A549 (cell line): ENCODE measurements around the gene PNMT. TPM values are rescaled to one million over a fixed set of nuclear protein-coding genes. Genes with fewer than 3 reads are reported as not detected.

Experiments
- ATAC-seq, 2 experiments: fragments of 200-7000 bp in 1 of 2; fragments of >200 bp in 1 of 2; cut with Nextera tagmentation in 1 of 2; cut with Tn5 transposase in 1 of 2; 3 replicates each; pipeline versions ENCODE4 v1.8.0 to v1.9.1; 2018 to 2020; ENCODE audit warnings: mild to moderate bottlenecking in 1 of 2, moderate library complexity in 1 of 2
- CTCF ChIA-PET: fragments of 300-600 bp; sonication (Branson Sonifier 250); formaldehyde crosslinking; extraction: SDS; loops from one replicate; lab custom pipeline; 2021; ENCODE audit warnings: antibody characterized with exemption, inconsistent platforms; lab: Yijun Ruan, JAX
- POLR2A ChIA-PET: fragments of 350-600 bp; formaldehyde crosslinking; extraction: SDS; loops from one replicate; lab custom pipeline; 2021; ENCODE audit warnings: antibody characterized with exemption, inconsistent platforms; lab: Yijun Ruan, JAX
- DNase-seq, 2 experiments: peaks; one replicate each; pipeline versions ENCODE4 v3.0.0 to v3.0.0-alpha.2; 2011 to 2016; ENCODE audit warnings: low read depth in 1 of 2, low spot score in 1 of 2
- FAIRE-seq: peaks from 2 replicates; lab custom pipeline; 2011; peaks lifted over from hg19 to GRCh38; lab: Jason Lieb, UNC
- H3K27ac ChIP-seq, 2 experiments: fragments of >200 bp; sonication (Bioruptor Twin); formaldehyde crosslinking; 3 replicates each; pipeline ENCODE4 v1.5.1; 2016 to 2017
- H3K4me1 ChIP-seq: fragments of >200 bp; sonication (Bioruptor Twin); formaldehyde crosslinking; 3 replicates; pipeline ENCODE4 v1.6.1; 2016
- H3K4me2 ChIP-seq: fragments of >200 bp; sonication (Bioruptor Twin); formaldehyde crosslinking; 3 replicates; pipeline ENCODE4 v1.6.1; 2016
- H3K4me3 ChIP-seq: fragments of >200 bp; sonication (Bioruptor Twin); formaldehyde crosslinking; 3 replicates; pipeline ENCODE4 v1.5.1; 2016
- H3K9me3 ChIP-seq: fragments of >200 bp; sonication (Bioruptor Twin); formaldehyde crosslinking; 3 replicates; pipeline ENCODE4 v1.6.1; 2016
- ATOH8 ChIP-seq: fragments of 250-450 bp; sonication (Bioruptor Pico); IDR thresholded peaks from 2 replicates; pipeline ENCODE4 v1.5.0; 2020; ENCODE audit warnings: low read depth, mild to moderate bottlenecking, moderate library complexity
- CBX8 ChIP-seq: fragments of 200-600 bp; sonication (generic); IDR thresholded peaks from 2 replicates; pipeline ENCODE4 v1.6.1; 2016
- CHD2 ChIP-seq: fragments of 150-350 bp; IDR thresholded peaks from 2 replicates; pipeline ENCODE4 v1.6.1; 2014; ENCODE audit warnings: low read length; ENCODE audit not compliant: partially characterized antibody
- EHMT2 ChIP-seq: fragments of 200-600 bp; sonication (generic); IDR thresholded peaks from 2 replicates; pipeline ENCODE4 v1.6.1; 2016; ENCODE audit warnings: antibody characterized with exemption, low read depth, mild to moderate bottlenecking, moderate library complexity
- FOSB ChIP-seq: fragments of 250-450 bp; sonication (Bioruptor Pico); IDR thresholded peaks from 2 replicates; pipeline ENCODE4 v1.5.0; 2020; ENCODE audit warnings: mild to moderate bottlenecking, moderate library complexity
- FOSL2 ChIP-seq, 2 experiments: fragments of 450-650 bp in 1 of 2; fragments of >200 bp in 1 of 2; sonication (Bioruptor Twin) in 1 of 2; formaldehyde crosslinking; IDR thresholded peaks; 2 replicates each; pipeline versions ENCODE4 v1.5.0 to v1.6.1; 2016 to 2020; ENCODE audit warnings: mild to moderate bottlenecking in 1 of 2, moderate library complexity in 1 of 2
- FOXS1 ChIP-seq: fragments of 250-450 bp; sonication (Bioruptor Pico); IDR thresholded peaks from 2 replicates; pipeline ENCODE4 v1.5.0; 2020; ENCODE audit warnings: mild to moderate bottlenecking, moderate library complexity
- HDAC2 ChIP-seq: fragments of 200-600 bp; sonication (generic); IDR thresholded peaks from 2 replicates; pipeline ENCODE4 v1.6.1; 2016
- HES2 ChIP-seq: fragments of >200 bp; sonication (Bioruptor Twin); formaldehyde crosslinking; IDR thresholded peaks from 2 replicates; pipeline ENCODE4 v1.6.1; 2016
- HEYL ChIP-seq: fragments of 250-450 bp; sonication (Bioruptor Pico); IDR thresholded peaks from 2 replicates; pipeline ENCODE4 v1.8.0; 2021; ENCODE audit warnings: mild to moderate bottlenecking, moderate library complexity
- HMGXB4 ChIP-seq: fragments of 250-450 bp; sonication (Bioruptor Pico); IDR thresholded peaks from 2 replicates; pipeline ENCODE4 v1.5.0; 2021; ENCODE audit warnings: mild to moderate bottlenecking, moderate library complexity, borderline replicate concordance
- HOXA7 ChIP-seq: fragments of 250-450 bp; sonication (Bioruptor Pico); IDR thresholded peaks from 2 replicates; pipeline ENCODE4 v1.5.0; 2020; ENCODE audit warnings: mild to moderate bottlenecking, moderate library complexity
- HOXB13 ChIP-seq: fragments of 250-450 bp; sonication (Bioruptor Pico); IDR thresholded peaks from 2 replicates; pipeline ENCODE4 v1.5.0; 2020; ENCODE audit warnings: low read depth, mild to moderate bottlenecking, moderate library complexity
- KDM5A ChIP-seq: fragments of 200-600 bp; sonication (generic); IDR thresholded peaks from 2 replicates; pipeline ENCODE4 v1.6.1; 2016; ENCODE audit warnings: antibody characterized with exemption, mild to moderate bottlenecking
- MAZ ChIP-seq: fragments of 150-350 bp; IDR thresholded peaks from 2 replicates; pipeline ENCODE4 v1.6.1; 2014; ENCODE audit warnings: antibody characterized with exemption, low read depth, low read length, borderline replicate concordance
- MYC ChIP-seq: IDR thresholded peaks from 2 replicates; pipeline ENCODE4 v1.6.1; 2012; ENCODE audit warnings: mild to moderate bottlenecking, inconsistent platforms, low read length, improper control_type of control experiment, borderline replicate concordance
- NFE2L2 ChIP-seq: fragments of 150-350 bp; conservative IDR thresholded peaks from 2 replicates; pipeline ENCODE4 v1.6.1; 2014; ENCODE audit warnings: low read length
- NPAS2 ChIP-seq: fragments of 250-450 bp; sonication (Bioruptor Pico); IDR thresholded peaks from 2 replicates; pipeline ENCODE4 v1.8.0; 2022; ENCODE audit warnings: mild to moderate bottlenecking, moderate library complexity, borderline replicate concordance
- PHF8 ChIP-seq: fragments of 200-600 bp; sonication (generic); IDR thresholded peaks from 2 replicates; pipeline ENCODE4 v1.6.1; 2016; ENCODE audit warnings: low read depth, mild to moderate bottlenecking, antibody characterized with exemption, moderate library complexity, borderline replicate concordance
- RCOR1 ChIP-seq: fragments of 150-350 bp; IDR thresholded peaks from 2 replicates; pipeline ENCODE4 v1.6.1; 2014; ENCODE audit warnings: antibody characterized with exemption, low read length, low read depth
- RNF2 ChIP-seq: fragments of 200-600 bp; sonication (generic); IDR thresholded peaks from 2 replicates; pipeline ENCODE4 v1.6.1; 2016; ENCODE audit warnings: low read depth, mild to moderate bottlenecking, antibody characterized with exemption, moderate library complexity, borderline replicate concordance
- SMC3 ChIP-seq: fragments of >200 bp; sonication (Bioruptor Twin); formaldehyde crosslinking; IDR thresholded peaks from 3 replicates; pipeline ENCODE4 v1.6.1; 2018; ENCODE audit warnings: inconsistent platforms
- TP53 ChIP-seq: fragments of 250-450 bp; sonication (Bioruptor Pico); IDR thresholded peaks from 2 replicates; pipeline ENCODE4 v1.5.0; 2021; ENCODE audit warnings: mild to moderate bottlenecking, moderate library complexity
- ZFP36 ChIP-seq: fragments of 450-650 bp; IDR thresholded peaks from 2 replicates; pipeline ENCODE4 v1.6.1; 2014; ENCODE audit warnings: borderline replicate concordance; ENCODE audit not compliant: partially characterized antibody
- ZNF302 ChIP-seq: fragments of 250-450 bp; sonication (Bioruptor Pico); IDR thresholded peaks from 2 replicates; pipeline ENCODE4 v1.9.0; 2021; ENCODE audit warnings: inconsistent platforms, mild to moderate bottlenecking, moderate library complexity
- ZSCAN20 ChIP-seq: fragments of 250-450 bp; sonication (Bioruptor Pico); IDR thresholded peaks from 2 replicates; pipeline ENCODE4 v1.8.0; 2022; ENCODE audit warnings: mild to moderate bottlenecking, moderate library complexity
- WGBS: methylation state at CpG from one replicate; pipeline ENCODE4 v1.1.6; 2017; ENCODE audit errors: missing lambda C conversion rate; 5-methylcytosine and 5-hydroxymethylcytosine counted together
- polyA plus RNA-seq, 4 experiments: library from polyadenylated mRNA; depleted of rRNA in 3 of 4; stranded (reverse); fragments of >200 nt; fragmentation: RNase III in 1 of 4; extraction: RNeasy Plus Mini Kit Qiagen cat#74134 plus additional on column Dnase treatment in 1 of 4; gene quantifications; 2 replicates in 3 of 4; 3 replicates in 1 of 4; pipeline ENCODE4 v1.2.3, GENCODE V29; 2011 to 2017

PNMT gene
- polyA plus RNA-seq, 2 of the 4 experiments (the other 2 are of a cell fraction), result not detected

DNA sequence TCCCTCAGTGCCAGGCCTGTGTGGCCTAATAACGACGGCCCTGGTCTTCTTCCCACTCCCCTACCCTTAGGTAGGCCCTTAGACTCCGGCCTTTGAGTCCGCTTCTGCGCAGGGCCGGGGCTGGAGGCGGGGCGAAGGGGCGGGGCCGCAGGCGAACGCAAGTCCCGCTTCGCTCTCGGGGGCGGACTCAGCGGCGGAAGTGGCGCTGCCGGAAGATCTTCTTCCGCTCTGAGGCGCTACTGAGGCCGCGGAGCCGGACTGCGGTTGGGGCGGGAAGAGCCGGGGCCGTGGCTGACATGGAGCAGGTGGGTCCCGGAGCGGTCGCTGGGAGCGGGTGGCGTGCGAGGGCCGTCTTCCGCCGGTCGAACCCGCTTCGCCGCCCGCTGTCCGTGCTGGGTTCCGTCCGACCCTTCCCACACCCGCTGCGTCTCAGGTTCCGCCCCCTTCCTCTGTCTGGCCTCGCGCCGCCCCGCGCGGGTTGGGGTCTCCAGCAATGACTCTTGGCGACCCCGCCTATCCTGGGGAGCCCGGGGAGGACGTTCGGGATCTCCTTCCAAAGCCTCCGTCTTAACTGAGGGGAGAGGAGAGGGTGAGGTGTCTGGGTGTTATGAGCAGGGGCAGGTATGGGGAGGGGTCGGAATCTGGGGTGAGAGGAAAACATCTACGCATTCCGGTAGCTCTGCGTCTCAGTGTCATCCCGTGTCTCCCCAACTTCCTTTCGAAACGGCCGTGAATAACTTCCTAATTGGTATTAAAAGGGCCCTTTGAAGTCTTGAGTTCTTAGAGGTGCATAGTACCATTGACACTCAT, 31.1 kb upstream of the PNMT start, which contains the start of gene STARD3 (continued):
- TF ChIP-seq HES2, result no peak
- TF ChIP-seq EHMT2, result no peak
- TF ChIP-seq MAZ, result 0 out of 2 replicates have a peak, but pooled peaks have one; percentile 55
- TF ChIP-seq SMC3, result 0 out of 3 replicates have a peak, but pooled peaks have one; percentile 14
- no peak for TF ChIP-seq HEYL (CRISPR knock-in tag)
- no peak for TF ChIP-seq ZNF302 (CRISPR knock-in tag)
- no peak for TF ChIP-seq HOXB13 (CRISPR knock-in tag)
- no peak for TF ChIP-seq MYC
- no peak for TF ChIP-seq FOSB (CRISPR knock-in tag)
- no peak for TF ChIP-seq FOXS1 (CRISPR knock-in tag)
- no peak for TF ChIP-seq CBX8
- peak; percentile 91 for TF ChIP-seq KDM5A
- TF ChIP-seq NFE2L2, result 0 out of 2 replicates have a peak, but pooled peaks have one; percentile 4
- TF ChIP-seq HMGXB4 (CRISPR knock-in tag), result no peak
- no peak for TF ChIP-seq RNF2
- TF ChIP-seq ATOH8, result no peak
- peak; percentile 63; the same call in 1 of the 2 replicates for TF ChIP-seq PHF8
- TF ChIP-seq, all 56 proteins: peak for 13

- ChIA-PET CTCF (interaction anchor here (1.0 to 58.8 kb wide), 4 partner anchors 4 to 94 kb away, joined by 4 to 1581 read pairs (median 1486); partner anchors contain the start of genes ERBB2, NEUROD2, PGAP3 and PNMT), POLR2A (interaction anchor here (1.1 kb wide), 1 partner anchor 15 kb away, joined by 3 read pairs; no protein-coding TSS in a partner anchor)
- ATAC-seq (no peak), DNase-seq (no peak), FAIRE-seq (no peak)
- Histone ChIP-seq H3K4me2 (peak overlapping the region; percentile 92), H3K4me1 (peaks cover 35% of the 10 kb centered on the region), H3K4me3 (peak overlapping the region; percentile 82; the same call in 1 of the 3 replicates), H3K9me3 (no peaks in the 10 kb centered on the region), H3K27ac (no peak overlapping the region)
- TF ChIP-seq ZSCAN20 (CRISPR knock-in tag) (no peak), SMC3 (no peak), TP53 (CRISPR knock-in tag) (no peak), HDAC2 (no peak), HOXA7 (CRISPR knock-in tag) (no peak), FOSL2 (IDR thresholded peaks at IDR 0.05) (no peak), FOSL2 (CRISPR knock-in tag; IDR thresholded peaks at IDR 0.05) (no peak), NPAS2 (CRISPR knock-in tag) (no peak), NFE2L2 (no peak), ZFP36 (no peak), RCOR1 (no peak), CHD2 (no peak)
- WGBS, result 95% methylated on average over 7 of the region's 7 CpGs
These were observed 29.9 kb upstream of the PNMT start for GRCh38 chr17:39638317-39638716.
